Measurements from ENCODE around the gene PPFIA1. TPM values are rescaled to one million over a fixed set of nuclear protein-coding genes. Genes with fewer than 3 reads are reported as not detected.

The PPFIA1 gene
- total RNA-seq, 1 donor from 2014 or later, result 37.9 TPM

- DNase-seq (ENCODE audit: low spot score in 2 of 2) (no peak), FAIRE-seq (no peak)
Measured at GRCh38 chr11:70351646-70352045, 81.2 kb downstream of the PPFIA1 start.

GRCh38 chr11:70352100-70352499 is 81.6 kb downstream of the PPFIA1 start:
- FAIRE-seq (no peak), DNase-seq (ENCODE audit: low spot score in 2 of 2) (no peak)

DNA sequence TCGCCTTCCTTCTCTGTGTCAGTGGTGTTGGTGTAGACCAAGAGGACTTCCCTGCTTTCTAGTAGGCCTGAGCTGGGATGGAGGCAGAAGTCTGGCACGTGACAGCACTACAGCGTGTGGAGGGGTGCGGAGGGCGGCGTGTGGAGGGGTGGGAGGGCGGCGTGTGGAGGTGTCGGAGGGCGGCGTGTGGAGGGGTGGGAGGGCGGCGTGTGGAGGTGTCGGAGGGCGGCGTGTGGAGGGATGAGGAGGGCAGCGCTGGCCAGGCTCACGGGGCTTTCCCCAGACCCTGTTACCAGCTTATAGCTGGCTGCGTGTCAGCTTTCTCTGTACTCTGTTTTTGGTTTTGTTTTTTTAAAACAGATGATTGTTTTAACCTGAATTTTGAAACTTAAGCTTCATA is 82.1 kb downstream of the PPFIA1 start:
- FAIRE-seq, result no peak
- DNase-seq (ENCODE audit: low spot score in 2 of 2), result no peak

GRCh38 chr11:70353329-70353728 is 82.8 kb downstream of the PPFIA1 start:
- DNase-seq (ENCODE audit: low spot score in 2 of 2) (no peak), FAIRE-seq (no peak)

DNA sequence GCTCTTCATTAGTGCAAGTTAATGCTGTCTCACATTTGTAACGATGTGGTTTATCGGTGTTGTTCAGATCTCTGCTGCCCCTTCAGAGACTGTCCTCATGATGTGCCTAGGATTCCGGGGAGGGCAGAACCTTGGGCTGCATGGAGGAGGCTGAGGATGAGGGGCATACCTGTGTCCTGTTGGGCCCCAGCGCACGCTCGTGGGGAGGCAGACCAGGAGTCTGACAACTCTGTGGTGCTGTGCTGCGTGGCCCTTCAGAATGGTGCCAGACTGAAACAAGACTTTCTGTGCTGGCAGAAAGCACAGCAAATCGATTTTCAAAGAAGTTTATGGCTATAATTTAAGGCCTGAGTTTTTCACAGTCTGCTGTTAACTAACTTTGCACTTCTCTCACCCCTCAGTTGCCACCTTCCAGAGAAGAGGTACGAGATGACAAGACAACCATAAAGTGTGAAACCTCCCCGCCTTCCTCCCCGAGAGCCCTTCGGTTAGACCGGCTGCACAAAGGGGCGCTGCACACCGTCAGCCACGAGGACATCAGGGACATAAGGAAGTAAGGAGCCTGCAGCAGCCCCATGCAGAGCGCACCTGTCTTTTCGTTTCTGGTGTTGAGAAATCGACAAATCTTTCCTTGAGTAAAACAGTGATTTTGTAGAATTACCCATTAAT is 83.5 kb downstream of the PPFIA1 start:
- no peak for FAIRE-seq
- DNase-seq (ENCODE audit: low spot score in 2 of 2), result no peak

- FAIRE-seq (no peak), DNase-seq (ENCODE audit: low spot score in 2 of 2) (no peak)
Measured at GRCh38 chr11:70354629-70355028, 84.1 kb downstream of the PPFIA1 start.

DNA sequence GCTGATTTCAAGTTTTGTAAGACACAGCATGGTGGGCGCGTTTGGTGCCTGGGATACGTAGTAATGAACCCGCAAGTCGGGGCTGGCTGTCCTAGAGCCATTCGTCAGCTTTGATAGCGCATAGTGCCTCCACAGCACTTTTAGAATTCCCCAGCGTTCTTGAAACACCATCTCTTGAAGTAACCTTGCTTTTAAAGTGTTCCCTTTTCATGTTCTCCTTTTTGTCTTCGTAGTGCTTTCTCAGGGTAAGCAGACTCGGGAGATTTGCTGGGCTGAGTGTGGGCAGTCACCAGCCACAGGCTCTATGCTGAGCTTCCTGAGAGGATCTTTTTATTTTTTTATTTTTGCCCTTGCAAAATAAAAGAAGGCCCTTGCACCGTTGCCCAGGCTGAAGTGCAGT is 88.3 kb downstream of the PPFIA1 start:
- DNase-seq (ENCODE audit: low spot score in 2 of 2), result no peak
- no peak for FAIRE-seq

GRCh38 chr11:70359451-70360205 is 89.1 kb downstream of the PPFIA1 start:
- no peak for DNase-seq (ENCODE audit: low spot score in 2 of 2)
- FAIRE-seq, result no peak

DNA sequence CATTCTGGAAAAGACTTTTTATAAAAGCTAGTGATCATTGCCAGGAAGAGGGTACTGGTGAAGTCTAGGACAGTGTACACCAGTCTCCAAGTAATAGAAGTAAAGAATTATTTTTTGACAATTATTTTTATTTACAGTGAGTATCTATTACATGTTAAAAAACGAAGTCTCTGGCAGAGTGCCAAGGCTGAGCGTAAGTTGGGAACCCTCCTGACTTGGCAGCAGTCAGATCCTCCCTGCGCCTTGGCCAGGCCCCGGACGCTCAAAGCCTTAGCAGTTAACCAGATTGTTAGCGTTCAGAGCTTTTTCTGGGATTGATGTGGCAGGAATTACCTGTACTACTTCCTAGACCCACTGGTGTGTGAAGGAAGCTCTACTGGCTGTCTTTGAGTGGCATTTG is 89.7 kb downstream of the PPFIA1 start:
- DNase-seq (ENCODE audit: low spot score in 2 of 2) (no peak), FAIRE-seq (no peak)

- FAIRE-seq, result no peak
- no peak for DNase-seq (ENCODE audit: low spot score in 2 of 2)
Measured at GRCh38 chr11:70364178-70364577, 93.7 kb downstream of the PPFIA1 start.

GRCh38 chr11:70364745-70365543 is 94.5 kb downstream of the PPFIA1 start:
- FAIRE-seq, result no peak
- DNase-seq (ENCODE audit: low spot score in 2 of 2), result no peak

DNA sequence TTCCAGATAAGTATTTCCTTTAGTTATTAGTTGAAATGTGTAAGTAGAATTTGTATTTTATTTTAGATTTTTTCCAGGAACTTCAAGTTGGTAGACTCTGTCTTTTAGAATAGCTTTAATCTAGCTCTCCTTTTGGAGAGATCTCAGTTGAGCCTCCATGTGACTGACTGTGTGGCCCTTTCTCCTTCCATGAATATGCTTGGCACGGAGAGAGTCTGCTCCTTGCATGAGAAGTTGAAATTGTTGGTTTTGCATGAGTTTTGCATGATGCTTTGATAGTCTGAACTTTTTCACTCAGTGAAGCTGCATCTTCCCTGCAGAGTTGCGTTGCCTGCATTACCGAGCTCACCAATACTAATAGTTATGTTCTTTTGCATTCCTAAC is 95.0 kb downstream of the PPFIA1 start:
- no peak for FAIRE-seq

GRCh38 chr11:70367071-70367470 is 96.6 kb downstream of the PPFIA1 start:
- FAIRE-seq, result no peak

More for the DNA sequence above, 95.0 kb downstream of the PPFIA1 start:
- no peak for DNase-seq (ENCODE audit: low spot score in 2 of 2)

GRCh38 chr11:70368961-70369360 is 98.5 kb downstream of the PPFIA1 start:
- FAIRE-seq (no peak), DNase-seq (ENCODE audit: low spot score in 2 of 2) (no peak)

More at GRCh38 chr11:70367071-70367470, 96.6 kb downstream of the PPFIA1 start:
- no peak for DNase-seq (ENCODE audit: low spot score in 2 of 2)

GRCh38 chr11:70371241-70371640 is 100.8 kb downstream of the PPFIA1 start:
- FAIRE-seq (no peak), DNase-seq (ENCODE audit: low spot score in 2 of 2) (no peak)

- no peak for DNase-seq (ENCODE audit: low spot score in 2 of 2)
- FAIRE-seq, result no peak
Measured at GRCh38 chr11:70372076-70372475, 101.6 kb downstream of the PPFIA1 start.

GRCh38 chr11:70376621-70377020 is 106.1 kb downstream of the PPFIA1 start:
- FAIRE-seq (no peak), DNase-seq (ENCODE audit: low spot score in 2 of 2) (no peak)

DNA sequence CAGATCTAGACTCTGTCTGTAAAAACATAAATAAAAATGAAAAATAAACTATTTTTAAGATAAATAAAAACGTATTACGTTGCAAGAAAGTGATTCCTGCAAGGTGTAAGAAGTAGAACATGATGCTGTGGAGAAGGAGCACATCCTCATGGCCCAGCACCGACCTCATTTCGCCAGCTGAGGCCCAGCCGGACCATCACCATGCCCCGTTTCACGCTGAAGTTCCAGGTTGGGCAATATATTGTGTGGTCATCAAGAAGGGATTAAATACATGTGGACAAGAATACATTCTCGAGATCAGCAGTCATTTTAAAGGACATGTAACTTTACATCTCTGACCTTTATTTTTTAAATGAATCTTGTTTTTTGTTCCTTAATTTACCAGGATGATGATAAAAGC is 107.2 kb downstream of the PPFIA1 start:
- FAIRE-seq (no peak), DNase-seq (ENCODE audit: low spot score in 2 of 2) (no peak)

DNA sequence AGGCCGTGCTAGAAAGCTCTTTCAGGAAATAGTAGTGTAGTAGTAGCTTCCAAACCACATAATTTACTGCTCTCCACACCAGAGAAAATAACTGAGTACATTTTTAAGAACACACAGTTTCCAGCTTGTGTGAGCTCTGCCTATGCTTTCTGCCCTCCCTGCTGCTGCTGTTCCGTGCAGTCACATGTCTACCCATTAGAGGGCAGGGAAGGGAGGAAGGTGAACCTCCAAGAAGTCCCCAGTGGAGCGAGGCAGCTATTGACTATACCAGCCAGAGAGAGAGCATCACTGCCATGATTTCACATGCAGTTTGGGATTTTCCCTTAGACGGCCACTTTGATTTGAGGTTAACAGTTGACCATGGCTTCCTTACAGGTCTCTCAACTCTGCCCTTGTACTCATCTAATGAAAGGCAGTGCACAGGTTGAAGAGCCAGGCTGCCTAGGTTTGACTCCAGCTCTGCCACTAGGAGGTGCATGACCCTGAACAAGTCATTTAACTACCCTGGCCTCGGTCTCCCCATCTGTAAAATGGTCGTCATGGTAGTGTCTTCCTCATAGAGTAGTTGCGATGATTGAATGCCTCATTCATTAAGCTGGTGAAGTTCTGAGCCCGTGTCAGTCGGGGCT is 108.1 kb downstream of the PPFIA1 start:
- DNase-seq (ENCODE audit: low spot score in 2 of 2) (no peak), FAIRE-seq (no peak)

GRCh38 chr11:70381350-70381749 is 110.9 kb downstream of the PPFIA1 start:
- no peak for FAIRE-seq
- DNase-seq (ENCODE audit: low spot score in 2 of 2), result no peak

Measured in frontal cortex (tissue), 4 donors.